DOHH2 (cell line): ENCODE results near the gene C4BPB.

Experiments
- H3F3A ChIP-seq: fragments of 200-600 bp; sonication (generic), shearing (Covaris generic); 2 replicates; pipeline ENCODE4 v1.6.0; 2016; ENCODE audit warnings: antibody characterized with exemption, mild to moderate bottlenecking; ENCODE audit not compliant: control insufficient read depth, insufficient read depth
- H3K27ac ChIP-seq: fragments of 200-600 bp; sonication (generic); 2 replicates; pipeline ENCODE4 v1.5.1; 2014; ENCODE audit warnings: low read depth, mild to moderate bottlenecking, low read length, moderate library complexity
- H3K27me3 ChIP-seq: fragments of 200-600 bp; sonication (generic); 2 replicates; pipeline ENCODE4 v1.6.1; 2014; ENCODE audit warnings: mild to moderate bottlenecking, low read length, mixed read lengths; ENCODE audit not compliant: control insufficient read depth
- H3K36me3 ChIP-seq: fragments of 200-600 bp; sonication (generic); 2 replicates; pipeline ENCODE4 v1.6.1; 2014; ENCODE audit warnings: mild to moderate bottlenecking, low read length, moderate library complexity, mixed read lengths; ENCODE audit not compliant: control insufficient read depth
- H3K4me1 ChIP-seq: fragments of 200-600 bp; sonication (generic); 2 replicates; pipeline ENCODE4 v1.6.1; 2014; ENCODE audit warnings: mild to moderate bottlenecking, low read length, mixed read lengths; ENCODE audit not compliant: control insufficient read depth
- H3K4me2 ChIP-seq: fragments of 200-600 bp; sonication (generic); 2 replicates; pipeline ENCODE4 v1.6.0; 2014; ENCODE audit warnings: mild to moderate bottlenecking, low read length, moderate library complexity
- H3K4me3 ChIP-seq: fragments of 200-600 bp; sonication (generic); 2 replicates; pipeline ENCODE4 v1.5.1; 2014; ENCODE audit warnings: mild to moderate bottlenecking, low read length, mixed read lengths
- H3K79me2 ChIP-seq: fragments of 200-600 bp; sonication (generic); 2 replicates; pipeline ENCODE4 v1.6.1; 2014; ENCODE audit warnings: mild to moderate bottlenecking, low read length, mixed read lengths; ENCODE audit not compliant: control insufficient read depth
- H3K9me2 ChIP-seq: fragments of 200-600 bp; sonication (generic); replicated peaks from 2 replicates; pipeline ENCODE4 v1.6.1; 2014; ENCODE audit warnings: mild to moderate bottlenecking, low read length, mixed read lengths; ENCODE audit not compliant: control insufficient read depth
- H3K9me3 ChIP-seq: fragments of 200-600 bp; sonication (generic); 2 replicates; pipeline ENCODE4 v1.6.1; 2014; ENCODE audit warnings: antibody characterized with exemption, low read length, mixed read lengths; ENCODE audit not compliant: control insufficient read depth, insufficient read depth
- H4K20me1 ChIP-seq: fragments of 200-600 bp; sonication (generic); 2 replicates; pipeline ENCODE4 v1.6.0; 2014; ENCODE audit warnings: low read depth, mild to moderate bottlenecking, antibody characterized with exemption, low read length, moderate library complexity; ENCODE audit not compliant: control insufficient read depth, insufficient read depth
- EZH2phosphoT487 ChIP-seq: fragments of 200-600 bp; sonication (generic); IDR thresholded peaks from 2 replicates; pipeline ENCODE4 v1.6.1; 2017; ENCODE audit warnings: borderline replicate concordance, mild to moderate bottlenecking, antibody characterized with exemption, low read length, moderate library complexity, mixed read lengths
- TF ChIP-seq, protein P1 (sequence below): fragments of 200-600 bp; sonication (generic); IDR thresholded peaks from one replicate; pipeline ENCODE4 v1.5.1; 2014; ENCODE audit warnings: antibody characterized with exemption, mild to moderate bottlenecking, low read depth, low read length; ENCODE audit not compliant: poor library complexity, severe bottlenecking

Gene C4BPB

DNA sequence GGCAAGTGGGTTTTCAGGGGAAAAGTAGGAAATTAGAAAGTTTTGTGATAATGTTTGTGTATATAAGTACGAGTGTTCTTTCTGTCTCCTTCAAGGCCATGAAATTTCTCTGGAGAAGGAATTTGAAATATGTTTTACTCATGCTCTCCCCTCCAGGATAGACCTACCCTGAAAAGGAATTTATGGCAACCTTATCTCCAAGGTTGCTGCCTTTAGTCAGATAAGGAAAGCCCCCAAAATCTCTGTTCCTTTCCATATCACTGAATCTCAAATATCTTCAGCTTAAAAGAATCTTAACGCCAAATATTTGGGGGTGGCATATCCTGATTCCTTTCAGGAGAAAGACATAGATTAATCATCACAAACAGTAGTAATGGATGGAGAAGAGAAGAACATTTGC, 499 bp upstream of the C4BPB start:
- no peak overlapping the region for H3K4me2 ChIP-seq
- H4K20me1 ChIP-seq = no peaks in the 10 kb centered on the region
- H3K9me2 ChIP-seq = no peaks in the 10 kb centered on the region
- no peak for TF ChIP-seq EZH2phosphoT487
- TF ChIP-seq, protein P1, sequence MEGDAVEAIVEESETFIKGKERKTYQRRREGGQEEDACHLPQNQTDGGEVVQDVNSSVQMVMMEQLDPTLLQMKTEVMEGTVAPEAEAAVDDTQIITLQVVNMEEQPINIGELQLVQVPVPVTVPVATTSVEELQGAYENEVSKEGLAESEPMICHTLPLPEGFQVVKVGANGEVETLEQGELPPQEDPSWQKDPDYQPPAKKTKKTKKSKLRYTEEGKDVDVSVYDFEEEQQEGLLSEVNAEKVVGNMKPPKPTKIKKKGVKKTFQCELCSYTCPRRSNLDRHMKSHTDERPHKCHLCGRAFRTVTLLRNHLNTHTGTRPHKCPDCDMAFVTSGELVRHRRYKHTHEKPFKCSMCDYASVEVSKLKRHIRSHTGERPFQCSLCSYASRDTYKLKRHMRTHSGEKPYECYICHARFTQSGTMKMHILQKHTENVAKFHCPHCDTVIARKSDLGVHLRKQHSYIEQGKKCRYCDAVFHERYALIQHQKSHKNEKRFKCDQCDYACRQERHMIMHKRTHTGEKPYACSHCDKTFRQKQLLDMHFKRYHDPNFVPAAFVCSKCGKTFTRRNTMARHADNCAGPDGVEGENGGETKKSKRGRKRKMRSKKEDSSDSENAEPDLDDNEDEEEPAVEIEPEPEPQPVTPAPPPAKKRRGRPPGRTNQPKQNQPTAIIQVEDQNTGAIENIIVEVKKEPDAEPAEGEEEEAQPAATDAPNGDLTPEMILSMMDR = no peak
- no peak overlapping the region for H3K27ac ChIP-seq
- no peaks in the 10 kb centered on the region for H3K9me3 ChIP-seq
- peaks cover 25% of the 10 kb centered on the region for H3K27me3 ChIP-seq
- no peaks in the 10 kb centered on the region for H3K36me3 ChIP-seq
- no peak overlapping the region for H3K4me3 ChIP-seq
- no peaks in the 10 kb centered on the region for H3K79me2 ChIP-seq
- H3K4me1 ChIP-seq = no peaks in the 10 kb centered on the region
- no peaks in the 10 kb centered on the region for H3F3A ChIP-seq

DNA sequence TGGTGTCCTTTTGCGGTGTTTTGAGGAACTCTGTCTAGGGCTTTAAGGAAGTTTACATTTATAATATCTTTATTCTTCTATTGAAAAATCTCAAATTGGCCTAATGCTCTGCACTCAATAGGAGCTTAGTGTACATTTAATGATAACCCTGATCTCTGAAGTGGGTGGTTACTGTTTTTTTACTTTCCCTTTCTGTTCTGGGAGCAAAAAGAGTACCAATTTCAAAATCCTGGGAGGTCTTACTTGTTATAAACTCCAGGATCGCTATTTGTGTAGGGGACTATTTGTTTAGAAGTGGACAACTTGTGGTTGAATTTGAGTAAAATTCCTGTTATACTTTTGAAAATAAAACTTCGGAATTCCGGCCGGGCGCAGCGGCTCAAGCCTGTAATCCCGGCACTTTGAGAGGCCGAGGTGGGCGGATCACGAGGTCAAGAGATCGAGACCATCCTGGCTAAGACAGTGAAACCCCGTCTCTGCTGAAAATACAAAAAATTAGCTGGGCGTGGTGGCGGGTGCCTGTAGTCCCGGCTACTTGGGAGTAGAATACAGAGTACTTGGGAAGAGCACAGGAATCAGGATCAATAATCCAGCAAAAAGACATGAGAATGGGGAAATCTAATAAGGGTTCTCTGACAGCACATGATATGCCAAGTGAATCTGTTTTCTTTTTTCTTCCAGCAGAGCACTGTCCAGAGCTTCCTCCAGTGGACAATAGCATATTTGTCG, 1.1 kb downstream of the C4BPB start:
- H3K4me2 ChIP-seq = no peak overlapping the region
- TF ChIP-seq EZH2phosphoT487 = no peak
- TF ChIP-seq, protein P1 = no peak
- no peaks in the 10 kb centered on the region for H3K4me1 ChIP-seq
- no peak overlapping the region for H3K4me3 ChIP-seq
- no peaks in the 10 kb centered on the region for H3F3A ChIP-seq
- H4K20me1 ChIP-seq = no peaks in the 10 kb centered on the region
- no peaks in the 10 kb centered on the region for H3K36me3 ChIP-seq
- H3K9me3 ChIP-seq = no peaks in the 10 kb centered on the region
- peaks cover 13% of the 10 kb centered on the region; the same call in 1 of the 2 replicates for H3K27me3 ChIP-seq
- H3K9me2 ChIP-seq = no peaks in the 10 kb centered on the region
- H3K27ac ChIP-seq = no peak overlapping the region
- H3K79me2 ChIP-seq = no peaks in the 10 kb centered on the region

- H3K79me2 ChIP-seq = no peaks in the 10 kb centered on the region
- H3K9me3 ChIP-seq = no peaks in the 10 kb centered on the region
- H3K4me2 ChIP-seq = no peak overlapping the region
- no peaks in the 10 kb centered on the region; the same call in 1 of the 2 replicates for H3K4me1 ChIP-seq
- TF ChIP-seq, protein P1 = no peak
- TF ChIP-seq EZH2phosphoT487 = no peak
- H3K27me3 ChIP-seq = peaks cover 15% of the 10 kb centered on the region; the same call in 1 of the 2 replicates
- H3K27ac ChIP-seq = no peak overlapping the region
- H3F3A ChIP-seq = no peaks in the 10 kb centered on the region
- H4K20me1 ChIP-seq = no peaks in the 10 kb centered on the region
- H3K4me3 ChIP-seq = no peak overlapping the region
- no peaks in the 10 kb centered on the region for H3K9me2 ChIP-seq
- no peaks in the 10 kb centered on the region for H3K36me3 ChIP-seq
Observed at GRCh38 chr1:207091200-207091908, 2.7 kb downstream of the C4BPB start.
